CD14-positive monocyte (primary cell): ENCODE results near the gene AP2A1. TPM values are rescaled to one million over a fixed set of nuclear protein-coding genes. Genes with fewer than 3 reads are reported as not detected.
A peak's percentile ranks its signal among the peaks of the same experiment; 100 is the strongest.

Experiments
- DNase-seq, 3 donors: peaks; one replicate each; pipeline ENCODE4 v3.0.0-alpha.2; 2011 to 2022
- H2AFZ ChIP-seq: 2 replicates; pipeline ENCODE4 v1.6.0; 2012; ENCODE audit warnings: mild to moderate bottlenecking, low read depth, low read length, inconsistent platforms; ENCODE audit not compliant: insufficient read depth, poor library complexity, severe bottlenecking
- H3K27ac ChIP-seq, 2 donors: 1 replicate in 1 of 2; 2 replicates in 1 of 2; pipeline ENCODE4 v1.5.1; 2012 to 2013; ENCODE audit warnings: low read length in 2 of 2, control low read depth in 1 of 2, inconsistent platforms in 1 of 2, low read depth in 1 of 2, mild to moderate bottlenecking in 1 of 2
- H3K27me3 ChIP-seq, 2 donors: one replicate each; pipeline versions ENCODE4 v1.6.0 to v1.6.1; 2011 to 2013; ENCODE audit warnings: low read length in 2 of 2; ENCODE audit not compliant: control insufficient read depth in 2 of 2, insufficient read depth in 2 of 2
- H3K36me3 ChIP-seq, 2 donors: replicated peaks in 1 of 2; 1 replicate in 1 of 2; 2 replicates in 1 of 2; pipeline versions ENCODE4 v1.5.1 to v1.6.1; 2012 to 2013; ENCODE audit warnings: low read length in 2 of 2, control low read depth in 1 of 2, inconsistent platforms in 1 of 2, mild to moderate bottlenecking in 1 of 2; ENCODE audit not compliant: insufficient read depth in 2 of 2, control insufficient read depth in 1 of 2
- H3K4me1 ChIP-seq, 2 donors: 1 replicate in 1 of 2; 2 replicates in 1 of 2; pipeline versions ENCODE4 v1.5.1 to v1.6.1; 2012 to 2013; ENCODE audit warnings: low read length in 2 of 2, control low read depth in 1 of 2, inconsistent platforms in 1 of 2, mild to moderate bottlenecking in 1 of 2, moderate library complexity in 1 of 2; ENCODE audit not compliant: insufficient read depth in 2 of 2, control insufficient read depth in 1 of 2
- H3K4me2 ChIP-seq: replicated peaks from 2 replicates; pipeline ENCODE3; 2012; ENCODE audit warnings: low read length, moderate library complexity, mild to moderate bottlenecking; ENCODE audit not compliant: poor library complexity, severe bottlenecking; ENCODE audit errors: extremely low read depth
- H3K4me3 ChIP-seq, 3 experiments: fragments of 200-600 bp in 1 of 3; sonication (generic) in 1 of 3; replicated peaks in 1 of 3; 1 replicate in 2 of 3; 2 replicates in 1 of 3; pipeline ENCODE4 v1.5.1; 2011 to 2013; ENCODE audit warnings: low read length in 3 of 3, mild to moderate bottlenecking in 3 of 3, control low read depth in 2 of 3, low read depth in 2 of 3, inconsistent platforms in 1 of 3, moderate library complexity in 1 of 3
- H3K79me2 ChIP-seq: 2 replicates; pipeline ENCODE4 v1.6.0; 2012; ENCODE audit warnings: mild to moderate bottlenecking, control low read depth, inconsistent platforms, low read length, moderate library complexity; ENCODE audit not compliant: insufficient read depth
- H3K9ac ChIP-seq: 2 replicates; pipeline ENCODE4 v1.6.0; 2017; ENCODE audit warnings: low read length, mild to moderate bottlenecking; ENCODE audit not compliant: insufficient read depth, poor library complexity, severe bottlenecking
- H3K9me3 ChIP-seq, 2 donors: replicated peaks in 1 of 2; 1 replicate in 1 of 2; 2 replicates in 1 of 2; pipeline versions ENCODE4 v1.5.1 to v1.6.1; 2012 to 2013; ENCODE audit warnings: low read length in 2 of 2, control low read depth in 1 of 2; ENCODE audit not compliant: control insufficient read depth in 1 of 2, insufficient read depth in 1 of 2
- H4K20me1 ChIP-seq: 2 replicates; pipeline ENCODE4 v1.6.0; 2012; ENCODE audit warnings: mild to moderate bottlenecking, low read length, control low read depth, moderate library complexity; ENCODE audit not compliant: insufficient read depth
- H3K27ac Mint-ChIP-seq, 7 donors: one replicate each; pipeline ENCODE4 v1.8.0; 2020; ENCODE audit warnings: mild to moderate bottlenecking in 7 of 7, mixed read lengths in 7 of 7, moderate library complexity in 6 of 7, inconsistent platforms in 2 of 7
- H3K27me3 Mint-ChIP-seq, 3 donors: one replicate each; pipeline ENCODE4 v1.8.0; 2021 to 2022; ENCODE audit warnings: low read depth in 3 of 3, mild to moderate bottlenecking in 3 of 3, mixed read lengths in 3 of 3, moderate library complexity in 3 of 3, inconsistent platforms in 1 of 3
- H3K36me3 Mint-ChIP-seq, 2 donors: one replicate each; pipeline ENCODE4 v1.8.0; 2020; ENCODE audit warnings: mixed read lengths in 2 of 2, inconsistent platforms in 1 of 2, mild to moderate bottlenecking in 1 of 2
- H3K4me1 Mint-ChIP-seq: one replicate; pipeline ENCODE4 v1.8.0; 2020; ENCODE audit warnings: mild to moderate bottlenecking, mixed read lengths
- H3K4me3 Mint-ChIP-seq, 2 donors: one replicate each; pipeline ENCODE4 v1.8.0; 2020; ENCODE audit warnings: mild to moderate bottlenecking in 2 of 2, mixed read lengths in 2 of 2, moderate library complexity in 1 of 2
- H3K9me3 Mint-ChIP-seq, 7 donors: one replicate each; pipeline ENCODE4 v1.8.0; 2020 to 2022; ENCODE audit warnings: mixed read lengths in 7 of 7, mild to moderate bottlenecking in 6 of 7, moderate library complexity in 6 of 7, inconsistent platforms in 2 of 7
- CTCF ChIP-seq: fragments of 200-600 bp; IDR thresholded peaks from one replicate; pipeline ENCODE4 v1.8.0; 2022; ENCODE audit warnings: antibody characterized with exemption, mild to moderate bottlenecking
- WGBS: methylation state at CpG from one replicate; pipeline ENCODE4 v1.1.5; 2013; ENCODE audit warnings: missing lambda C conversion rate; ENCODE audit not compliant: insufficient coverage; 5-methylcytosine and 5-hydroxymethylcytosine counted together
- intact Hi-C, 2 donors: fragments of 100-400 bp; cut with micrococcal nuclease; formaldehyde crosslinking; loops; one replicate each; pipeline versions ENCODE4 v1.15.0 to v1.15.1; 2023
- polyA plus RNA-seq, 3 donors: library from polyadenylated mRNA; depleted of rRNA in 1 of 3; unstranded in 2 of 3; stranded (reverse) in 1 of 3; fragments of 300-500 nt in 2 of 3; fragments of >200 nt in 1 of 3; fragmentation: Illumina TruSeq in 2 of 3; gene quantifications; 1 replicate in 2 of 3; 2 replicates in 1 of 3; pipeline ENCODE4 v1.2.3, GENCODE V29; 2012 to 2021

AP2A1 gene
- polyA plus RNA-seq, 3 donors, result 12.1 to 117 (median 15.1) TPM

- Histone ChIP-seq H3K4me3 (no peak overlapping the region), H3K27me3 (no peaks in the 10 kb centered on the region), H3K9me3 (no peaks in the 10 kb centered on the region), H3K4me1 (peaks cover 37 to 51% of the 10 kb centered on the region in 2 donors), H3K27ac (no peak overlapping the region), H3K36me3 (peaks cover 3 to 9% of the 10 kb centered on the region in 2 donors), H3K9ac (no peak overlapping the region), H3K4me2 (no peak overlapping the region), H4K20me1 (peaks cover 17% of the 10 kb centered on the region), H2AFZ (no peak overlapping the region), H3K79me2 (no peaks in the 10 kb centered on the region)
- no peak for TF ChIP-seq CTCF
- Mint-ChIP-seq H3K36me3 (peaks cover 8 to 9% of the 10 kb centered on the region in 2 donors), H3K4me3 (no peak overlapping the region), H3K4me1 (peaks cover 40% of the 10 kb centered on the region), H3K27me3 (peaks cover 0 to 4% (median 0%) of the 10 kb centered on the region in 3 donors), H3K27ac (no peak overlapping the region), H3K9me3 (no peaks in the 10 kb centered on the region)
- DNase-seq, result no peak
- 49% methylated on average over 4 of the region's 6 CpGs for WGBS
- intact Hi-C loops, result loop anchor here in 1 of 2 donors (5.0 kb wide), 1 partner anchor 56 kb away; the partner anchor contains the start of gene PNKP
Observed at GRCh38 chr19:49811328-49811727, 44.5 kb downstream of the AP2A1 start.

- H3K27me3 Mint-ChIP-seq, result peaks cover 0 to 6% (median 4%) of the 10 kb centered on the region in 3 donors
- Histone ChIP-seq H3K36me3 (no peaks in the 10 kb centered on the region), H3K9ac (peak overlapping the region; percentile 59), H2AFZ (peak overlapping the region; percentile 88), H3K4me1 (peaks cover 38 to 49% of the 10 kb centered on the region in 2 donors), H3K27ac (peak overlapping the region; percentile 58 to 86), H3K9me3 (no peaks in the 10 kb centered on the region), H4K20me1 (peaks cover 11% of the 10 kb centered on the region), H3K27me3 (no peaks in the 10 kb centered on the region), H3K4me2 (peak overlapping the region; percentile 83), H3K79me2 (no peaks in the 10 kb centered on the region), H3K4me3 (peak overlapping the region; percentile 69 to 95 (median 84))
- H3K36me3 Mint-ChIP-seq, result peaks cover 0 to 2% of the 10 kb centered on the region in 2 donors
- 45% methylated on average over 10 of the region's 11 CpGs for WGBS
- no peaks in the 10 kb centered on the region for H3K9me3 Mint-ChIP-seq
- peak overlapping the region; percentile 10 to 98 (median 98) for H3K27ac Mint-ChIP-seq
- DNase-seq, result no peak
- no peak for TF ChIP-seq CTCF
- peak overlapping the region; percentile 88 to 95 for H3K4me3 Mint-ChIP-seq
- intact Hi-C loops, result loop anchor here (2.0 to 5.0 kb wide), 2 partner anchors 55 to 64 kb away; partner anchors contain the start of genes AKT1S1 (in 1 of the 2), PNKP (in 1 of the 2) and TBC1D17 (in 1 of the 2)
- peaks cover 38% of the 10 kb centered on the region for H3K4me1 Mint-ChIP-seq
Observed at GRCh38 chr19:49812452-49812996, 45.7 kb downstream of the AP2A1 start.
